Measurements from ENCODE around the gene APOB. TPM values are rescaled to one million over a fixed set of nuclear protein-coding genes. Genes with fewer than 3 reads are reported as not detected.

The APOB gene
- total and polyA plus RNA-seq, 2 of the 13 experiments (the other 11 are each of a cell fraction or from before 2014, with no cell fraction given) = 1,569 to 2,515 TPM

GRCh38 chr2:21005111-21005699, 38.7 kb downstream of the APOB start (continued):
- TF ChIP-seq ZNF646 (CRISPR knock-in tag; IDR thresholded peaks at IDR 0.05) (no peak), PCBP2 (optimal IDR thresholded peaks at IDR 0.05; ENCODE audit: low read depth, low read length, poor library complexity, severe bottlenecking) (no peak), ADNP (CRISPR knock-in tag; IDR thresholded peaks at IDR 0.05) (no peak), POLR2G (IDR thresholded peaks at IDR 0.05; ENCODE audit: low read depth, low read length) (peak; percentile 81), TFE3 (CRISPR knock-in tag; IDR thresholded peaks at IDR 0.05) (no peak), TSC22D2 (CRISPR knock-in tag; IDR thresholded peaks at IDR 0.05; ENCODE audit: borderline replicate concordance) (no peak), SSRP1 (CRISPR knock-in tag; IDR thresholded peaks at IDR 0.05) (peak; percentile 98), ZNF556 (CRISPR knock-in tag; IDR thresholded peaks at IDR 0.05; ENCODE audit: borderline replicate concordance) (peak; percentile 42; the same call in 1 of the 2 replicates), ZBTB46 (CRISPR knock-in tag; IDR thresholded peaks at IDR 0.05; ENCODE audit: borderline replicate concordance) (no peak), NCOA2 (CRISPR knock-in tag; IDR thresholded peaks at IDR 0.05) (peak; percentile 29; the same call in 1 of the 2 replicates), CC2D1A (CRISPR knock-in tag; IDR thresholded peaks at IDR 0.05) (0 out of 2 replicates have a peak, but pooled peaks have one; percentile 35), ZBTB2 (CRISPR knock-in tag; IDR thresholded peaks at IDR 0.05; ENCODE audit: low read depth) (no peak), FOXP1 (IDR thresholded peaks at IDR 0.05) (no peak), FOXP1 (CRISPR knock-in tag; IDR thresholded peaks at IDR 0.05) (no peak), ZNF441 (CRISPR knock-in tag; IDR thresholded peaks at IDR 0.05; ENCODE audit: borderline replicate concordance) (no peak), MED8 (CRISPR knock-in tag; IDR thresholded peaks at IDR 0.05; ENCODE audit: insufficient replicate concordance) (no peak), ZSCAN30 (CRISPR knock-in tag; IDR thresholded peaks at IDR 0.05) (0 out of 2 replicates have a peak, but pooled peaks have one; percentile 56), ZC3H4 (CRISPR knock-in tag; IDR thresholded peaks at IDR 0.05; ENCODE audit: borderline replicate concordance) (peak; percentile 75; the same call in 1 of the 2 replicates)

Data from HepG2 (cell line).